DND-41 (cell line): Measurements from ENCODE around the gene CYP11A1.

Source experiments
- ATAC-seq: fragments of 200-7000 bp; cut with Tn5 transposase; 3 replicates; pipeline ENCODE4 v1.9.1; 2021; ENCODE audit warnings: low read depth; ENCODE audit not compliant: insufficient read depth
- DNase-seq: peaks from one replicate; pipeline ENCODE4 v3.0.0-alpha.2; 2020
- H2AFZ ChIP-seq: 2 replicates; pipeline ENCODE4 v1.6.0; 2012; ENCODE audit warnings: low read depth, low read length
- H3K27ac ChIP-seq: 2 replicates; pipeline ENCODE4 v1.5.1; 2012; ENCODE audit warnings: low read length, inconsistent platforms
- H3K27me3 ChIP-seq: fragments of 200-600 bp; sonication (generic); 2 replicates; pipeline ENCODE4 v1.6.0; 2012; ENCODE audit warnings: low read length, mild to moderate bottlenecking, inconsistent platforms; ENCODE audit not compliant: insufficient read depth, poor library complexity
- H3K36me3 ChIP-seq: 2 replicates; pipeline ENCODE4 v1.5.1; 2012; ENCODE audit warnings: low read length, inconsistent platforms; ENCODE audit not compliant: insufficient read depth
- H3K4me1 ChIP-seq: 2 replicates; pipeline ENCODE4 v1.5.1; 2012; ENCODE audit warnings: mild to moderate bottlenecking, low read length; ENCODE audit not compliant: insufficient read depth
- H3K4me2 ChIP-seq: 2 replicates; pipeline ENCODE4 v1.6.0; 2012; ENCODE audit warnings: mild to moderate bottlenecking, moderate library complexity, low read length, inconsistent platforms; ENCODE audit not compliant: insufficient read depth
- H3K4me3 ChIP-seq, 2 experiments: fragments of 200-600 bp in 1 of 2; shearing (Covaris generic) in 1 of 2; 2 replicates each; pipeline ENCODE4 v1.5.1; 2012 to 2016; ENCODE audit warnings: inconsistent platforms in 2 of 2, low read length in 2 of 2, mild to moderate bottlenecking in 2 of 2, low read depth in 1 of 2, moderate library complexity in 1 of 2
- H3K79me2 ChIP-seq: 2 replicates; pipeline ENCODE4 v1.6.0; 2012; ENCODE audit warnings: low read length, inconsistent platforms; ENCODE audit not compliant: insufficient read depth
- H3K9ac ChIP-seq: 2 replicates; pipeline ENCODE4 v1.6.0; 2012; ENCODE audit warnings: low read depth, mild to moderate bottlenecking, inconsistent platforms, low read length, moderate library complexity
- H3K9me3 ChIP-seq: 2 replicates; pipeline ENCODE4 v1.5.1; 2012; ENCODE audit warnings: low read length, moderate library complexity, mild to moderate bottlenecking, inconsistent platforms; ENCODE audit not compliant: insufficient read depth, severe bottlenecking
- H4K20me1 ChIP-seq: 2 replicates; pipeline ENCODE4 v1.6.0; 2012; ENCODE audit warnings: low read length; ENCODE audit not compliant: insufficient read depth
- CTCF ChIP-seq: IDR thresholded peaks from 2 replicates; pipeline ENCODE4 v1.5.1; 2012; ENCODE audit warnings: borderline replicate concordance, low read length, moderate library complexity, mild to moderate bottlenecking; ENCODE audit not compliant: poor library complexity, severe bottlenecking; ENCODE audit errors: extremely low read depth
- EZH2 ChIP-seq: IDR thresholded peaks from 3 replicates; pipeline ENCODE4 v1.6.1; 2012; ENCODE audit warnings: borderline replicate concordance, low read depth, mild to moderate bottlenecking, moderate library complexity, low read length, inconsistent platforms; ENCODE audit not compliant: severe bottlenecking

Gene CYP11A1

GRCh38 chr15:74400313-74400860, 32.9 kb upstream of the CYP11A1 start:
- Histone ChIP-seq H3K4me1 (peaks cover 80% of the 10 kb centered on the region), H3K27ac (peak overlapping the region; percentile 99)

GRCh38 chr15:74399511-74400312, 32.3 kb upstream of the CYP11A1 start:
- Histone ChIP-seq H3K4me1 (peaks cover 80% of the 10 kb centered on the region), H3K9me3 (no peaks in the 10 kb centered on the region), H2AFZ (no peak overlapping the region), H3K27ac (peak overlapping the region; percentile 99), H3K36me3 (no peaks in the 10 kb centered on the region), H3K4me2 (peak overlapping the region; percentile 55), H3K9ac (peak overlapping the region; percentile 57), H3K27me3 (no peaks in the 10 kb centered on the region), H4K20me1 (no peaks in the 10 kb centered on the region), H3K79me2 (no peaks in the 10 kb centered on the region), H3K4me3 (peak overlapping the region in 1 of 2 experiments; percentile 34; a peak in 1 of 4 replicates)
- no peak for TF ChIP-seq EZH2
- TF ChIP-seq CTCF: no peak
- DNase-seq: peak; percentile 93
- ATAC-seq: peak; percentile 75

More at GRCh38 chr15:74400313-74400860, 32.9 kb upstream of the CYP11A1 start:
- H3K4me2 ChIP-seq: peak overlapping the region; percentile 55
- no peaks in the 10 kb centered on the region for H3K36me3 ChIP-seq
- H4K20me1 ChIP-seq: no peaks in the 10 kb centered on the region
- no peaks in the 10 kb centered on the region for H3K79me2 ChIP-seq
- H3K9ac ChIP-seq: peak overlapping the region; percentile 57
- no peaks in the 10 kb centered on the region for H3K27me3 ChIP-seq
- TF ChIP-seq CTCF: no peak
- no peak for TF ChIP-seq EZH2
- ATAC-seq (peak; percentile 25), DNase-seq (peak; percentile 74)
- no peak overlapping the region for H2AFZ ChIP-seq
- H3K9me3 ChIP-seq: no peaks in the 10 kb centered on the region
- peak overlapping the region in 1 of 2 experiments; percentile 34; a peak in 1 of 4 replicates for H3K4me3 ChIP-seq

GRCh38 chr15:74399100-74399499, 31.7 kb upstream of the CYP11A1 start:
- DNase-seq (no peak), ATAC-seq (no peak)
- Histone ChIP-seq H4K20me1 (no peaks in the 10 kb centered on the region), H3K79me2 (no peaks in the 10 kb centered on the region), H3K4me1 (peaks cover 77% of the 10 kb centered on the region), H3K9me3 (no peaks in the 10 kb centered on the region), H3K9ac (peak overlapping the region; percentile 57; the same call in 1 of the 2 replicates), H3K36me3 (no peaks in the 10 kb centered on the region), H3K4me3 (no peak overlapping the region), H3K4me2 (no peak overlapping the region), H3K27me3 (no peaks in the 10 kb centered on the region), H2AFZ (no peak overlapping the region), H3K27ac (peak overlapping the region; percentile 99; the same call in 1 of the 2 replicates)
- TF ChIP-seq EZH2: no peak
- TF ChIP-seq CTCF: no peak
